Measurements from ENCODE around the gene JHY. TPM values are rescaled to one million over a fixed set of nuclear protein-coding genes. Genes with fewer than 3 reads are reported as not detected.

Gene JHY
- total and polyA plus RNA-seq, 2 of the 4 experiments (the other 2 are of a cell fraction) = 0.51 to 0.54 TPM

GRCh38 chr11:123000721-123001120 is 118.2 kb downstream of the JHY start:
- dilution Hi-C loops (cut with HindIII; ENCODE audit: low sequenced_read_pairs, unreplicated experiment) (no loop called here), in situ Hi-C loops (cut with MboI; ENCODE audit: low sequenced_read_pairs) (no loop called here), intact Hi-C loops (cut with micrococcal nuclease) (no loop called here)
- H2AFZ ChIP-seq (replicated peaks; ENCODE audit: low read length, poor library complexity) = no peak overlapping the region
- peaks cover 29% of the 10 kb centered on the region for H3K27me3 ChIP-seq (ENCODE audit: control insufficient read depth, insufficient read depth, low read length)
- no peak for DNase-seq
- H4K5ac ChIP-seq (ENCODE audit: low read depth, low read length) = no peak overlapping the region
- no peaks in the 10 kb centered on the region for H4K20me1 ChIP-seq (ENCODE audit: insufficient read depth, low read length)
- no peak for ATAC-seq (ENCODE audit: low read depth)
- BruUV-seq (replicated peaks) = no TSS peak
- no peak overlapping the region for H3K23ac ChIP-seq (ENCODE audit: low read depth, low read length)
- H3K56ac ChIP-seq (ENCODE audit: extremely low read depth, insufficient read depth, low read length) = no peak overlapping the region
- no peak overlapping the region for H4K91ac ChIP-seq (ENCODE audit: insufficient read depth, low read depth, low read length)
- TF ChIP-seq NFE2L2 (IDR thresholded peaks at IDR 0.05; ENCODE audit: low read depth, low read length) = no peak
- no peak for TF ChIP-seq BHLHE40 (IDR thresholded peaks at IDR 0.05; ENCODE audit: low read depth, low read length)
- TF ChIP-seq RAD21 (IDR thresholded peaks at IDR 0.05; ENCODE audit: low read length) = no peak
- TF ChIP-seq USF2 (IDR thresholded peaks at IDR 0.05; ENCODE audit: low read depth, low read length) = no peak
- no peak for TF ChIP-seq MAZ (IDR thresholded peaks at IDR 0.05; ENCODE audit: borderline replicate concordance, low read depth, low read length)
- TF ChIP-seq CEBPB (IDR thresholded peaks at IDR 0.05; ENCODE audit: low read depth, low read length) = no peak
- no peak for TF ChIP-seq ELK1 (IDR thresholded peaks at IDR 0.05; ENCODE audit: borderline replicate concordance, low read depth, low read length)
- TF ChIP-seq CHD1 (IDR thresholded peaks at IDR 0.05; ENCODE audit: low read depth, low read length) = no peak
- no peak for TF ChIP-seq RFX5 (IDR thresholded peaks at IDR 0.05; ENCODE audit: low read depth, low read length)
- no peak for TF ChIP-seq POLR2A (IDR thresholded peaks at IDR 0.05; ENCODE audit: low read depth, low read length)
- no peak for TF ChIP-seq MXI1 (IDR thresholded peaks at IDR 0.05; ENCODE audit: borderline replicate concordance, low read depth, low read length)
- no peak for TF ChIP-seq CTCF (conservative IDR thresholded peaks at IDR 0.05; ENCODE audit: low read depth, low read length)
- no peak for TF ChIP-seq SMC3 (IDR thresholded peaks at IDR 0.05; ENCODE audit: low read depth, low read length)
- no peak for TF ChIP-seq FOS (IDR thresholded peaks at IDR 0.05; ENCODE audit: low read depth, low read length)
- TF ChIP-seq RCOR1 (IDR thresholded peaks at IDR 0.05; ENCODE audit: insufficient replicate concordance, low read length) = no peak
- no peak for TF ChIP-seq MAFK (IDR thresholded peaks at IDR 0.05; ENCODE audit: low read depth, low read length)
- CTCF ChIA-PET = no interaction called here
- no peaks in the 10 kb centered on the region for H3K4me1 ChIP-seq (ENCODE audit: control insufficient read depth, insufficient read depth, low read length)
- WGBS, 2 experiments (ENCODE audit: extremely low coverage in 2 of 2, insufficient read length in 1 of 2) = no CpG with 5 or more reads among the region's 5 CpGs
- no peak overlapping the region for H3K14ac ChIP-seq (replicated peaks; ENCODE audit: low read depth, low read length)
- no peak overlapping the region for H3K4me3 ChIP-seq (ENCODE audit: insufficient read depth, low read depth, low read length)
- no peaks in the 10 kb centered on the region for H3K9me1 ChIP-seq (ENCODE audit: insufficient read depth, low read length)
- H3K79me1 ChIP-seq (ENCODE audit: low read depth in 1 of 2, low read length in 2 of 2) = no peaks in the 10 kb centered on the region
- H3K18ac ChIP-seq (ENCODE audit: low read depth, low read length) = no peak overlapping the region
- no peaks in the 10 kb centered on the region for H3K9me3 ChIP-seq (ENCODE audit: control insufficient read depth, insufficient read depth, low read length)
- H3K36me3 ChIP-seq (ENCODE audit: control insufficient read depth, insufficient read depth, low read length) = no peaks in the 10 kb centered on the region
- no peak overlapping the region for H2AK5ac ChIP-seq (ENCODE audit: low read depth, low read length)
- no peak overlapping the region for H2BK15ac ChIP-seq (ENCODE audit: low read depth, low read length)
- H3K27ac ChIP-seq (ENCODE audit: insufficient read depth, low read length) = no peak overlapping the region
- POLR2A ChIA-PET (ENCODE audit: unreplicated experiment) = no interaction called here
- no peak overlapping the region for H2BK5ac ChIP-seq (ENCODE audit: low read depth, low read length, poor library complexity, severe bottlenecking)
- no peak overlapping the region for H3K9ac ChIP-seq (ENCODE audit: low read depth, low read length)
- H3K4me2 ChIP-seq (ENCODE audit: low read depth, low read length) = no peak overlapping the region
- H2BK20ac ChIP-seq (ENCODE audit: low read depth, low read length) = no peak overlapping the region
- H4K8ac ChIP-seq (ENCODE audit: low read depth in 2 of 2, low read length in 2 of 2) = no peak overlapping the region
- H2AK9ac ChIP-seq (replicated peaks; ENCODE audit: low read depth, low read length, poor library complexity) = no peak overlapping the region
- H2BK120ac ChIP-seq (ENCODE audit: low read depth, low read length) = no peak overlapping the region
- H3K4ac ChIP-seq (ENCODE audit: low read depth, low read length) = no peak overlapping the region
